Measurements from ENCODE around the gene MCM8.

- TF ChIP-seq, protein P1, sequence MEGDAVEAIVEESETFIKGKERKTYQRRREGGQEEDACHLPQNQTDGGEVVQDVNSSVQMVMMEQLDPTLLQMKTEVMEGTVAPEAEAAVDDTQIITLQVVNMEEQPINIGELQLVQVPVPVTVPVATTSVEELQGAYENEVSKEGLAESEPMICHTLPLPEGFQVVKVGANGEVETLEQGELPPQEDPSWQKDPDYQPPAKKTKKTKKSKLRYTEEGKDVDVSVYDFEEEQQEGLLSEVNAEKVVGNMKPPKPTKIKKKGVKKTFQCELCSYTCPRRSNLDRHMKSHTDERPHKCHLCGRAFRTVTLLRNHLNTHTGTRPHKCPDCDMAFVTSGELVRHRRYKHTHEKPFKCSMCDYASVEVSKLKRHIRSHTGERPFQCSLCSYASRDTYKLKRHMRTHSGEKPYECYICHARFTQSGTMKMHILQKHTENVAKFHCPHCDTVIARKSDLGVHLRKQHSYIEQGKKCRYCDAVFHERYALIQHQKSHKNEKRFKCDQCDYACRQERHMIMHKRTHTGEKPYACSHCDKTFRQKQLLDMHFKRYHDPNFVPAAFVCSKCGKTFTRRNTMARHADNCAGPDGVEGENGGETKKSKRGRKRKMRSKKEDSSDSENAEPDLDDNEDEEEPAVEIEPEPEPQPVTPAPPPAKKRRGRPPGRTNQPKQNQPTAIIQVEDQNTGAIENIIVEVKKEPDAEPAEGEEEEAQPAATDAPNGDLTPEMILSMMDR (IDR thresholded peaks at IDR 0.05) = no peak
- no peak for TF ChIP-seq ZNF416 (CRISPR knock-in tag; IDR thresholded peaks at IDR 0.05)
Observed at GRCh38 chr20:5913166-5913565, 37.3 kb upstream of the MCM8 start.
